CD4-positive, alpha-beta T cell (primary cell): ENCODE data around the gene CD33. TPM values are rescaled to one million over a fixed set of nuclear protein-coding genes. Genes with fewer than 3 reads are reported as not detected.

Source experiments
- ATAC-seq: fragments of 200-7000 bp; cut with Tn5 transposase; one replicate; pipeline ENCODE4 v1.10.0; 2022; ENCODE audit warnings: mild to moderate bottlenecking; ENCODE audit not compliant: poor library complexity
- CTCF ChIA-PET: fragments of 350-600 bp; sonication (Branson Sonifier 250); formaldehyde crosslinking; loops from one replicate; lab custom pipeline; 2021; ENCODE audit warnings: antibody characterized with exemption, inconsistent platforms; lab: Charles Lee
- POLR2A ChIA-PET: fragments of 350-600 bp; sonication (Branson Sonifier 250); formaldehyde crosslinking; loops from one replicate; lab custom pipeline; 2021; ENCODE audit warnings: antibody characterized with exemption, inconsistent platforms; lab: Charles Lee
- DNase-seq, 14 experiments: peaks; one replicate each; pipeline ENCODE4 v3.0.0-alpha.2; 2013 to 2020; ENCODE audit warnings: mixed read lengths in 2 of 14
- H3K27ac ChIP-seq, 2 donors: one replicate each; pipeline versions ENCODE4 v1.5.1 to v1.7.0; 2013; ENCODE audit warnings: low read length in 2 of 2, low read depth in 1 of 2, mild to moderate bottlenecking in 1 of 2
- H3K27me3 ChIP-seq, 2 experiments: 1 replicate in 1 of 2; 2 replicates in 1 of 2; pipeline versions ENCODE4 v1.6.1 to v1.7.0; 2013; ENCODE audit warnings: low read length in 2 of 2, control low read depth in 1 of 2, mild to moderate bottlenecking in 1 of 2, moderate library complexity in 1 of 2; ENCODE audit not compliant: insufficient read depth in 2 of 2, control insufficient read depth in 1 of 2
- H3K36me3 ChIP-seq: one replicate; pipeline ENCODE4 v1.6.1; 2013; ENCODE audit warnings: low read length, control low read depth; ENCODE audit not compliant: insufficient read depth
- H3K4me1 ChIP-seq: one replicate; pipeline ENCODE4 v1.6.1; 2013; ENCODE audit warnings: low read length, control low read depth; ENCODE audit not compliant: insufficient read depth
- H3K4me3 ChIP-seq: one replicate; pipeline ENCODE4 v1.5.1; 2013; ENCODE audit warnings: mild to moderate bottlenecking, low read length, moderate library complexity
- H3K9me3 ChIP-seq, 2 experiments: 1 replicate in 1 of 2; 2 replicates in 1 of 2; pipeline versions ENCODE4 v1.6.1 to v1.7.0; 2013; ENCODE audit warnings: low read length in 2 of 2, mild to moderate bottlenecking in 2 of 2, control low read depth in 1 of 2, moderate library complexity in 1 of 2; ENCODE audit not compliant: control insufficient read depth in 1 of 2, insufficient read depth in 1 of 2
- H3K27ac Mint-ChIP-seq: one replicate; pipeline ENCODE4 v1.8.0; 2020; ENCODE audit warnings: mixed read lengths
- H3K27me3 Mint-ChIP-seq: one replicate; pipeline ENCODE4 v1.8.0; 2021; ENCODE audit warnings: mixed read lengths
- H3K36me3 Mint-ChIP-seq: one replicate; pipeline ENCODE4 v1.8.0; 2021; ENCODE audit warnings: low read depth, mixed read lengths
- H3K4me1 Mint-ChIP-seq: one replicate; pipeline ENCODE4 v1.8.0; 2021; ENCODE audit warnings: low read depth, mixed read lengths
- H3K4me3 Mint-ChIP-seq: one replicate; pipeline ENCODE4 v1.8.0; 2020; ENCODE audit warnings: mild to moderate bottlenecking, mixed read lengths
- H3K9me3 Mint-ChIP-seq: one replicate; pipeline ENCODE4 v1.8.0; 2020; ENCODE audit warnings: mixed read lengths
- CTCF ChIP-seq: fragments of 200-600 bp; IDR thresholded peaks from one replicate; pipeline ENCODE4 v1.8.0; 2022; ENCODE audit warnings: antibody characterized with exemption, mild to moderate bottlenecking
- intact Hi-C, 2 experiments: fragments of 100-400 bp; cut with DNase I in 1 of 2; cut with micrococcal nuclease in 1 of 2; formaldehyde crosslinking; loops; one replicate each; pipeline versions ENCODE4 v1.15.1 to v1.9.0; 2023 to 2025; cut with DNase I, micrococcal nuclease
- total RNA-seq, 174 experiments: library from RNA in 2 of 174; stranded (reverse) in 2 of 174; gene quantifications; one replicate each; pipeline ENCODE4 v1.2.3 and lab custom pipeline; 2021 to 2026

CD33 gene
- total RNA-seq, 2 experiments from 2014 or later: 0.60 to 1.7 TPM

- no peak for TF ChIP-seq CTCF
- H3K27ac ChIP-seq: no peak overlapping the region
- no peak for DNase-seq
- H3K27me3 ChIP-seq: peaks cover 0 to 2% of the 10 kb centered on the region in 2 experiments
- POLR2A ChIA-PET: no interaction called here
- intact Hi-C loops: no loop called here
- no peak overlapping the region for H3K4me3 Mint-ChIP-seq
- no peak overlapping the region for H3K4me3 ChIP-seq
- peaks cover 27% of the 10 kb centered on the region for H3K27me3 Mint-ChIP-seq
- no peak for ATAC-seq
- CTCF ChIA-PET: no interaction called here
- H3K9me3 Mint-ChIP-seq: no peaks in the 10 kb centered on the region
- no peaks in the 10 kb centered on the region for H3K4me1 ChIP-seq
- H3K9me3 ChIP-seq: no peaks in the 10 kb centered on the region
- H3K27ac Mint-ChIP-seq: peak overlapping the region; percentile 21
- no peaks in the 10 kb centered on the region for H3K36me3 Mint-ChIP-seq
- peaks cover 16% of the 10 kb centered on the region for H3K4me1 Mint-ChIP-seq
- H3K36me3 ChIP-seq: no peaks in the 10 kb centered on the region
These were observed 49.3 kb downstream of the CD33 start for GRCh38 chr19:51274049-51274770.

- Histone ChIP-seq H3K9me3 (no peaks in the 10 kb centered on the region), H3K4me3 (no peak overlapping the region), H3K4me1 (no peaks in the 10 kb centered on the region), H3K36me3 (no peaks in the 10 kb centered on the region), H3K27me3 (peaks cover 0 to 2% of the 10 kb centered on the region in 2 experiments), H3K27ac (no peak overlapping the region)
- H3K4me1 Mint-ChIP-seq: peaks cover 13% of the 10 kb centered on the region
- no peak for ATAC-seq
- no peak overlapping the region for H3K4me3 Mint-ChIP-seq
- no peak overlapping the region for H3K27ac Mint-ChIP-seq
- POLR2A ChIA-PET: no interaction called here
- peaks cover 35% of the 10 kb centered on the region for H3K27me3 Mint-ChIP-seq
- CTCF ChIA-PET: no interaction called here
- TF ChIP-seq CTCF: no peak
- intact Hi-C loops: no loop called here
- H3K36me3 Mint-ChIP-seq: no peaks in the 10 kb centered on the region
- no peak for DNase-seq
- H3K9me3 Mint-ChIP-seq: peaks cover 3% of the 10 kb centered on the region
These were observed 52.2 kb downstream of the CD33 start for GRCh38 chr19:51277112-51277511.

GRCh38 chr19:51282335-51282734, 57.5 kb downstream of the CD33 start:
- Histone ChIP-seq H3K27me3 (peaks cover under 1 to 2% of the 10 kb centered on the region in 2 experiments), H3K4me3 (no peak overlapping the region), H3K36me3 (no peaks in the 10 kb centered on the region), H3K27ac (no peak overlapping the region), H3K9me3 (no peaks in the 10 kb centered on the region), H3K4me1 (no peaks in the 10 kb centered on the region)
- no peak overlapping the region for H3K27ac Mint-ChIP-seq
- H3K27me3 Mint-ChIP-seq: peaks cover 41% of the 10 kb centered on the region
- H3K9me3 Mint-ChIP-seq: peaks cover 3% of the 10 kb centered on the region
- ATAC-seq (no peak), DNase-seq (no peak)
- POLR2A ChIA-PET: no interaction called here
- CTCF ChIA-PET: no interaction called here
- TF ChIP-seq CTCF: no peak
- no peaks in the 10 kb centered on the region for H3K4me1 Mint-ChIP-seq
- intact Hi-C loops: no loop called here
- no peak overlapping the region for H3K4me3 Mint-ChIP-seq
- no peaks in the 10 kb centered on the region for H3K36me3 Mint-ChIP-seq
